ENCODE results near the gene PTPRJ. TPM values are rescaled to one million over a fixed set of nuclear protein-coding genes. Genes with fewer than 3 reads are reported as not detected.

The PTPRJ gene
- total RNA-seq, 4 donors from 2014 or later: 4.2 to 26.2 (median 9.2) TPM

GRCh38 chr11:48032721-48033120 is 52.4 kb downstream of the PTPRJ start:
- DNase-seq (ENCODE audit: low spot score in 2 of 2): no peak
- TF ChIP-seq POLR2A (IDR thresholded peaks at IDR 0.05): no peak
- TF ChIP-seq, protein P1, sequence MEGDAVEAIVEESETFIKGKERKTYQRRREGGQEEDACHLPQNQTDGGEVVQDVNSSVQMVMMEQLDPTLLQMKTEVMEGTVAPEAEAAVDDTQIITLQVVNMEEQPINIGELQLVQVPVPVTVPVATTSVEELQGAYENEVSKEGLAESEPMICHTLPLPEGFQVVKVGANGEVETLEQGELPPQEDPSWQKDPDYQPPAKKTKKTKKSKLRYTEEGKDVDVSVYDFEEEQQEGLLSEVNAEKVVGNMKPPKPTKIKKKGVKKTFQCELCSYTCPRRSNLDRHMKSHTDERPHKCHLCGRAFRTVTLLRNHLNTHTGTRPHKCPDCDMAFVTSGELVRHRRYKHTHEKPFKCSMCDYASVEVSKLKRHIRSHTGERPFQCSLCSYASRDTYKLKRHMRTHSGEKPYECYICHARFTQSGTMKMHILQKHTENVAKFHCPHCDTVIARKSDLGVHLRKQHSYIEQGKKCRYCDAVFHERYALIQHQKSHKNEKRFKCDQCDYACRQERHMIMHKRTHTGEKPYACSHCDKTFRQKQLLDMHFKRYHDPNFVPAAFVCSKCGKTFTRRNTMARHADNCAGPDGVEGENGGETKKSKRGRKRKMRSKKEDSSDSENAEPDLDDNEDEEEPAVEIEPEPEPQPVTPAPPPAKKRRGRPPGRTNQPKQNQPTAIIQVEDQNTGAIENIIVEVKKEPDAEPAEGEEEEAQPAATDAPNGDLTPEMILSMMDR (IDR thresholded peaks at IDR 0.05): no peak
- intact Hi-C loops (cut with DNase I; ENCODE audit: low total_unique reads): no loop called here
- WGBS, 2 donors: 73 to 89% methylated on average over 6 of the region's 6 CpGs
- H3K4me3 ChIP-seq (ENCODE audit: low read depth, poor library complexity, severe bottlenecking): no peak overlapping the region

DNA sequence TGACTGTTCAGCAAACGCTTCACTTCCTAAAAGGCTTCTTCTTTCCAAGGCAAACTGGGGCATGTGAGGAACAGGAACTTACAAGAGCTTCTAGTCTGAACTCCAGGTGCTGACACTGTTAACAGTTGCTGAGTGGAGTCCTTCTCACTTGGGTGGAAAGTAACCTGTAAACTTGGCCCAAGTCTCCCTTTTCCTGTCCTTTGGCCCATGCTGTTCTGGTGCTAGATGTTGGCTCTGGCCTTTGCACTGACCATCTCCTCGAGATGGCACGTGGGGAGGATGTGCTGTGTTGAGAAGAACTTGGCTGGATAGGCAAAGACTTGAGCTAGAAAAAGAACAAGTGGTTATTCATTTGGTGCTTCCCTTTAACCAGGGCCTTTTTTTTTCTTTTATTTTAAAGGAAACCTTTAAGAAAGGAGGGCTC is 53.6 kb downstream of the PTPRJ start:
- no peak for DNase-seq (ENCODE audit: low spot score in 2 of 2)
- TF ChIP-seq POLR2A (IDR thresholded peaks at IDR 0.05): no peak
- TF ChIP-seq, protein P1 (IDR thresholded peaks at IDR 0.05): no peak
- WGBS, 2 donors: 32 to 56% methylated on average over 3 of the region's 3 CpGs
- intact Hi-C loops (cut with DNase I; ENCODE audit: low total_unique reads): no loop called here
- no peak overlapping the region for H3K4me3 ChIP-seq (ENCODE audit: low read depth, poor library complexity, severe bottlenecking)

DNA sequence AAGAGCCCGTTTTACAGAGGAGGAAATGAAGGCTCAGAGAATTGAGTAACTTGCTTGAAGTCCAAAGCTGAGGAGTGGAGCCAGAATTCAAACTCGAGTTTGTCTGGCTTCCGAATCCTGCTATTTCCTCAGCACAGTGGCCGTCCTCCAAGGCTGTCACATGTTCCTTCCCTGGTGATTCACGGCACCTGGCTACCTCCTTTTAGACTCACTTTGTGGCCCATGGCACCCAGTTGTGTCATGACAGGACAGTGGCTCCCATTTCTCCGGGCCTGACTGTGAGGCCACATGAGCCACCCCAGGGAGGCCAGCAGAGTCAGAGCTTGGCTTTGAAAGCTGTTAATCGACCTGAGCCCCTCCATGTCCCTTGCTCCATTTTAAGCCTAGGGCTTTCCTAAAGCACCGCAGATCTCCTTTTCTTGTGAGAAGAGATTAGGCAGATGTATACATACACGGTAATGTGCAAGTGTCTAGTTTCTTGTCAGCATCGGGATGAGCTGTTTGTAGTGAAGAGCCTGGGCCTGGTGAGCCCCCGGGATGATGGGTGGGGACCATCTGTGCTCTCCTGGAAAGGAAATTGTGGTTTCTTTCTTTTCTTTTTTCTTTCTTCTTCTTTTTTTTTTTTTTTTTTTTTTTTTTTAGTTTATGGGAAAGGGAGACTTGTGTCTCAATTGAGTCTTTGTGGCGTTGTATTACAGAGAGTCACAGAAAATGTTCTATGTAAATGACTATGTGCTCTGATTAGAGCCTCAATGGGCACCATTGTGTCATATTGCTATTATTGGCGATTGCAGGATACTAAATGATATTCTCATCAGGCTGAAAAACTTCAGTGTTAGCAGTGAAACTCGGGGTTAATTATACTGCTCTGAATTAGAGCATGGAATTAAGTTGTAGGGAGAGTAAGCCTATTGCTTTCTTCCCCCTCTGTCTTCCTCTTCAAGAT is 54.8 kb downstream of the PTPRJ start:
- H3K4me3 ChIP-seq (ENCODE audit: low read depth, poor library complexity, severe bottlenecking): no peak overlapping the region
- TF ChIP-seq, protein P1 (IDR thresholded peaks at IDR 0.05): no peak
- TF ChIP-seq POLR2A (IDR thresholded peaks at IDR 0.05): no peak
- DNase-seq (ENCODE audit: low spot score in 2 of 2): peak; percentile 66 to 89
- intact Hi-C loops (cut with DNase I; ENCODE audit: low total_unique reads): no loop called here
- WGBS, 2 donors: 54 to 56% methylated on average over 14 of the region's 14 CpGs

DNA sequence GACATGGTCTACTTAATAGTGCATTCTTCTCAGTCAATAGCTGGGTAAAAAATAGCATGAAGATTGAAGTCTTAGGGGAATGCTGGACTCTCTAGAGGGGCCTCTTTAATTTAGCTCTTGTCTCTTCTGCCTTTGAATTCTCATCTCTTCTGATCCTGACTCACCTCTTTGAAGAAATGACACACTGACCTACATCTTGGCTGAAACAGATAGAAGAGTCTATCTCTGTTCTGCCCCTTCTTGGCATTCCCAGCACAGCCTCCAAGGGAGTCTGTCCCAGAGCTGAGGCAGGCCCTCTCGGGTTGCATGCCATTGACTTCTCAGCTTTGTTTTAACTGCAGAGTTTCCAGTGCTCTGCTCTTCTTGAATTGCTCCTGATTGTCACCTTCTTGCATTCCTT is 55.7 kb downstream of the PTPRJ start:
- intact Hi-C loops (cut with DNase I; ENCODE audit: low total_unique reads): no loop called here
- no peak overlapping the region for H3K4me3 ChIP-seq (ENCODE audit: low read depth, poor library complexity, severe bottlenecking)
- whole genome bisulfite sequencing, 2 donors: 61 to 69% methylated on average over 1 of the region's 1 CpG

DNA sequence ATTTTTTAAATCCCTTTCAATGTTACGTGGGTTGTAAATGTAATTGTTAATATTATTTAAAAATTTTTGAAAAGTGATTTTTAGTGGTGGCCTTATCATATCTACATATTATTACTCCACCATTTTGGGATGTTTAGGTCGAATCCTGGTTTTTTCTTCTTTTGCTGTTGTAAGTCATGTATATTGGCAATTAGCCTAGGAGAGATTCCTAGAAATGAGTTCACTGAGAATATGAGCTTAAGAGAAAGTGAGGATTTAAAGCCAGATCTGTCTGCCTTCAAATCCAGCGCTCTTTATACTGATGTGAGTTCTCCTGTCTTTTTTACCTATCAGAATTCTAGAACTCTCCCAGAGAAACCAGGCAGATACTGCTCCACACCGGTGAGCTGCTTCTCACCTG is 56.1 kb downstream of the PTPRJ start:
- no peak for TF ChIP-seq POLR2A (IDR thresholded peaks at IDR 0.05)
- 67 to 74% methylated on average over 4 of the region's 4 CpGs for WGBS, 2 donors
- H3K4me3 ChIP-seq (ENCODE audit: low read depth, poor library complexity, severe bottlenecking): no peak overlapping the region
- intact Hi-C loops (cut with DNase I; ENCODE audit: low total_unique reads): no loop called here
- no peak for DNase-seq (ENCODE audit: low spot score in 2 of 2)

More for the DNA sequence above, 55.7 kb downstream of the PTPRJ start:
- DNase-seq (ENCODE audit: low spot score in 2 of 2): no peak
- no peak for TF ChIP-seq POLR2A (IDR thresholded peaks at IDR 0.05)
- TF ChIP-seq, protein P1 (IDR thresholded peaks at IDR 0.05): no peak

GRCh38 chr11:48037709-48038468 is 57.5 kb downstream of the PTPRJ start:
- intact Hi-C loops (cut with DNase I; ENCODE audit: low total_unique reads): no loop called here
- no peak for TF ChIP-seq POLR2A (IDR thresholded peaks at IDR 0.05)
- TF ChIP-seq, protein P1 (IDR thresholded peaks at IDR 0.05): no peak
- 87 to 92% methylated on average over 11 of the region's 11 CpGs for WGBS, 2 donors
- H3K4me3 ChIP-seq (ENCODE audit: low read depth, poor library complexity, severe bottlenecking): no peak overlapping the region
- DNase-seq (ENCODE audit: low spot score in 2 of 2): no peak
